ENCODE results near the gene BANP.
"Not testable (repeated sequence)": the region's sequence is repeated elsewhere in the genome, so short reads cannot be mapped to it uniquely, and the experiment has no call there.

Gene BANP

GRCh38 chr16:87927195-87927562 lies 24.1 kb upstream of the BANP start:
- no peak for DNase-seq

- DNase-seq = no peak
Observed at GRCh38 chr16:87929986-87930385, 21.2 kb upstream of the BANP start.

- no peak for DNase-seq
Observed at GRCh38 chr16:87930456-87930855, 20.8 kb upstream of the BANP start.

- DNase-seq = no peak
Observed at GRCh38 chr16:87931504-87931903, 19.7 kb upstream of the BANP start.

GRCh38 chr16:87932475-87933139 lies 18.6 kb upstream of the BANP start:
- not testable (repeated sequence) for DNase-seq

GRCh38 chr16:87933140-87933495 lies 18.1 kb upstream of the BANP start:
- DNase-seq = no peak

GRCh38 chr16:87934752-87935425 lies 16.3 kb upstream of the BANP start:
- DNase-seq = not testable (repeated sequence)

- not testable (repeated sequence) for DNase-seq
Observed at GRCh38 chr16:87936016-87936374, 15.2 kb upstream of the BANP start.

- DNase-seq = no peak
Observed at GRCh38 chr16:87936375-87937230, 14.6 kb upstream of the BANP start, which contains the start of gene CA5A. Gene CA5A, minus strand, starts transcription at chr16:87936529. Its CDS starts 79 bp downstream, at chr16:87936450.

GRCh38 chr16:87937231-87937542 lies 14.0 kb upstream of the BANP start:
- DNase-seq = not testable (repeated sequence)

- DNase-seq = no peak
Observed at GRCh38 chr16:87938412-87938949, 12.8 kb upstream of the BANP start.

GRCh38 chr16:87939562-87940423 lies 11.4 kb upstream of the BANP start:
- DNase-seq = no peak

- DNase-seq = no peak
Observed at GRCh38 chr16:87942680-87943079, 8.6 kb upstream of the BANP start.

- DNase-seq = peak; percentile 65
Observed at GRCh38 chr16:87945351-87946042, 5.7 kb upstream of the BANP start.

GRCh38 chr16:87946596-87947347 lies 4.5 kb upstream of the BANP start:
- no peak for DNase-seq

- DNase-seq = no peak
Observed at GRCh38 chr16:87947356-87948118, 3.7 kb upstream of the BANP start.

- DNase-seq = no peak
Observed at GRCh38 chr16:87948119-87948545, 3.1 kb upstream of the BANP start.

- no peak for DNase-seq
Observed at GRCh38 chr16:87948735-87949070, 2.5 kb upstream of the BANP start.

GRCh38 chr16:87949071-87949744 lies 2.0 kb upstream of the BANP start:
- no peak for DNase-seq
